Body of pancreas (tissue), 4 donors: ENCODE data around the gene KIF6. TPM values are rescaled to one million over a fixed set of nuclear protein-coding genes. Genes with fewer than 3 reads are reported as not detected.

Experiments used
- ATAC-seq: fragments of 150-250 bp; one replicate; pipeline ENCODE4 v1.9.1; 2016
- DNase-seq, 4 donors: peaks; one replicate each; pipeline ENCODE4 v3.0.0-alpha.2; 2019
- H3K27ac ChIP-seq, 4 donors: fragments of 200-600 bp; sonication (generic); 1 replicate in 3 of 4; 2 replicates in 1 of 4; pipeline versions ENCODE4 v1.5.1 to v1.6.1; 2016 to 2019; ENCODE audit warnings: mild to moderate bottlenecking in 1 of 4, mixed read lengths in 1 of 4, moderate library complexity in 1 of 4
- H3K27me3 ChIP-seq, 2 donors: fragments of 200-600 bp; sonication (generic); one replicate each; pipeline ENCODE4 v1.6.0; 2016; ENCODE audit warnings: mild to moderate bottlenecking in 1 of 2
- H3K36me3 ChIP-seq, 2 donors: fragments of 200-600 bp; sonication (generic); replicated peaks in 1 of 2; 2 replicates each; pipeline ENCODE4 v1.5.1; 2016; ENCODE audit warnings: low read depth in 2 of 2; ENCODE audit not compliant: insufficient read depth in 1 of 2
- H3K4me1 ChIP-seq: fragments of 200-600 bp; sonication (generic); one replicate; pipeline ENCODE4 v1.6.0; 2016
- H3K4me3 ChIP-seq, 2 donors: fragments of 200-600 bp; sonication (generic); 1 replicate in 1 of 2; 2 replicates in 1 of 2; pipeline ENCODE4 v1.5.1; 2016 to 2019
- H3K9me3 ChIP-seq, 3 donors: fragments of 200-600 bp; sonication (generic); 1 replicate in 2 of 3; 2 replicates in 1 of 3; pipeline ENCODE4 v1.5.1; 2016
- POLR2A ChIP-seq, 3 donors: fragments of 450-650 bp; IDR thresholded peaks; one replicate each; pipeline ENCODE4 v1.6.1; 2016; ENCODE audit warnings: antibody characterized with exemption in 3 of 3, mild to moderate bottlenecking in 2 of 3
- WGBS, 2 donors: methylation state at CpG; one replicate each; pipeline ENCODE4 v1.1.5; 2017; 5-methylcytosine and 5-hydroxymethylcytosine counted together
- intact Hi-C: fragments of 100-400 bp; cut with DNase I; formaldehyde crosslinking; loops from one replicate; pipeline ENCODE4 v1.15.1; 2023
- total RNA-seq, 2 donors: library from RNA; depleted of rRNA; stranded (reverse); fragments of >200 nt; gene quantifications; one replicate each; pipeline ENCODE4 v1.1.0, GENCODE V29; 2016
- TF ChIP-seq, protein P1 (sequence below), 7 experiments: fragments of 450-650 bp in 4 of 7; fragments of 200-600 bp in 3 of 7; sonication (generic) in 3 of 7; IDR thresholded peaks; one replicate each; pipeline ENCODE4 v1.5.1; 2016 to 2019; ENCODE audit warnings: antibody characterized with exemption in 7 of 7

Gene KIF6
- total RNA-seq, 2 donors from 2014 or later = not detected

DNA sequence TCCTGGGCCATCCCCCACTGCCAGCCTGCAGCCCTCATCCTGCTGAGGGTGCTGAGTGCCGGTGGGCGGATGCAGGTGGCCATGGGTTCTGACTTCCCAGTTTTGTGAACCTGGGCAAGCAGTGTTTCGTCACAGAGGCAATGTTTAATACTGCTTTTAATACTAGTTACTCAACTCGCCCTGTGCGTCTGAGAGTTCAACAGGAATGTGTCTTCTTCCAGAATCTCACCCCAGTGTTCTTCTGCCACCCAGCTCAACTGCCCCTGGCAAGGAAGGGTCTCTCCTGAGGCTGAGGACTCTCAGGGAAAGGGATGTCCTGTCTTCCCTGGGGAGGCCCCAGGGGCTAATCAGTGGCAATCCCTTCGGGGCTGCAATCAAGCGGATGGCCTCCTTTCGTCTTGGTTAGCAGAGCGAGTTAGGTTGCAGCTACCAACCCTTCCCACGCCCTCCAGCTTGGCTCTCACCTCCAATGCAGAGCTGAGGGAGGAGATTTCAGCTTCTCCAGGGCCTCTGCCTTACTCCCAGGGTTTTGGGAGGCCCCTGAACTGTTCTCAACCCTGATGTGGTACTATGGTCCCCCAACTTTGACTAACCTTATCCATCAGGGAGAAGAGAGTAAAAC lies 404.7 kb downstream of the KIF6 start:
- TF ChIP-seq, protein P1, sequence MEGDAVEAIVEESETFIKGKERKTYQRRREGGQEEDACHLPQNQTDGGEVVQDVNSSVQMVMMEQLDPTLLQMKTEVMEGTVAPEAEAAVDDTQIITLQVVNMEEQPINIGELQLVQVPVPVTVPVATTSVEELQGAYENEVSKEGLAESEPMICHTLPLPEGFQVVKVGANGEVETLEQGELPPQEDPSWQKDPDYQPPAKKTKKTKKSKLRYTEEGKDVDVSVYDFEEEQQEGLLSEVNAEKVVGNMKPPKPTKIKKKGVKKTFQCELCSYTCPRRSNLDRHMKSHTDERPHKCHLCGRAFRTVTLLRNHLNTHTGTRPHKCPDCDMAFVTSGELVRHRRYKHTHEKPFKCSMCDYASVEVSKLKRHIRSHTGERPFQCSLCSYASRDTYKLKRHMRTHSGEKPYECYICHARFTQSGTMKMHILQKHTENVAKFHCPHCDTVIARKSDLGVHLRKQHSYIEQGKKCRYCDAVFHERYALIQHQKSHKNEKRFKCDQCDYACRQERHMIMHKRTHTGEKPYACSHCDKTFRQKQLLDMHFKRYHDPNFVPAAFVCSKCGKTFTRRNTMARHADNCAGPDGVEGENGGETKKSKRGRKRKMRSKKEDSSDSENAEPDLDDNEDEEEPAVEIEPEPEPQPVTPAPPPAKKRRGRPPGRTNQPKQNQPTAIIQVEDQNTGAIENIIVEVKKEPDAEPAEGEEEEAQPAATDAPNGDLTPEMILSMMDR (IDR thresholded peaks at IDR 0.05) = no peak
- TF ChIP-seq POLR2A (IDR thresholded peaks at IDR 0.05) = no peak
- peak; percentile 40 for ATAC-seq
- no peaks in the 10 kb centered on the region for H3K36me3 ChIP-seq

DNA sequence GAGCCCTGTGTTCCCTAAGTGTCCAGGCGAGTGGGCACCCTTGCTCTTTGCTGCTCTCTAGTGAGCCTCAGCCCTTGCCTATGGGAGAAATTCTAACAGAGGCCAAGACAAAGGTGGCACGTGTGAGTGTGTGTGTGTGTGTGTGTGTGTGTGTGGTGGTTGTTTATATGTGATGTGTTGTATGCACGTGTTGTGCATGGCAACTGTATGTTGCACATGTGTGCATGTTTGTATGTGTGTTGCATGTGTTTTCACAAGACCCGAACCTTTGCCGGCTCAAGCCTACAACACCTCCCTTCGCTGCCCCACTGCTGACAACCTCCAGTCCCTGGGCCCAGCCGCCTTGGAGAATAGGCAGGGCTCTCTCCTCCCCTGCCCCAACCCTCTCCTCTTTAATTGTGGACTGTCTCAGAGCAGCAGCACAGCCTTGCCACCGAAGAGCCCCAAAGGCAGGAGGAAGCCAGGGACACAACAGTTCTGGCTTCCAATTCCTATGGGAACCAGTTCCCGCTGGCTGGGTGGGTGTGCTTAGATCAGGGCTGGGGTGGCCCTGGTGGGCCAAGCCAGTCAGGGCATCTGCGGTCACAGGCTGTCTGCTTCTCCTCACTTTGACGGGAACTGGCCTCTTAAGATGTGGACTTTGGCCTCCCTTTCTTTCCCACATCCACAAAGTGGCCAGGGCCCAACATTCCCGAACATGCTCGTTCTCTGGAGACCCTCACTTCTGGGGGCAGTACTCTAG lies 405.4 kb downstream of the KIF6 start:
- intact Hi-C loops = loop anchor here (10.0 kb wide), 1 partner anchor 445 kb away; no protein-coding TSS in a partner anchor
- Histone ChIP-seq H3K9me3 (no peaks in the 10 kb centered on the region), H3K36me3 (no peaks in the 10 kb centered on the region), H3K27me3 (no peaks in the 10 kb centered on the region), H3K4me1 (peaks cover 5% of the 10 kb centered on the region), H3K4me3 (no peak overlapping the region), H3K27ac (peak overlapping the region in 1 of 4 donors; percentile 44)
- ATAC-seq = peak; percentile 36
- TF ChIP-seq, protein P1 (IDR thresholded peaks at IDR 0.05) = no peak
- TF ChIP-seq POLR2A (IDR thresholded peaks at IDR 0.05) = no peak
- DNase-seq = no peak
- WGBS, 2 donors = 55 to 62% methylated on average over 9 to 13 of the region's 13 CpGs

More for the DNA sequence above, 404.7 kb downstream of the KIF6 start:
- no peak for DNase-seq
- intact Hi-C loops = no loop called here
- no peaks in the 10 kb centered on the region for H3K9me3 ChIP-seq
- 55 to 93% methylated on average over 3 to 10 of the region's 10 CpGs for WGBS, 2 donors
- peak overlapping the region in 1 of 4 donors; percentile 44 for H3K27ac ChIP-seq
- H3K4me1 ChIP-seq = peaks cover 5% of the 10 kb centered on the region
- no peaks in the 10 kb centered on the region for H3K27me3 ChIP-seq
- no peak overlapping the region for H3K4me3 ChIP-seq

DNA sequence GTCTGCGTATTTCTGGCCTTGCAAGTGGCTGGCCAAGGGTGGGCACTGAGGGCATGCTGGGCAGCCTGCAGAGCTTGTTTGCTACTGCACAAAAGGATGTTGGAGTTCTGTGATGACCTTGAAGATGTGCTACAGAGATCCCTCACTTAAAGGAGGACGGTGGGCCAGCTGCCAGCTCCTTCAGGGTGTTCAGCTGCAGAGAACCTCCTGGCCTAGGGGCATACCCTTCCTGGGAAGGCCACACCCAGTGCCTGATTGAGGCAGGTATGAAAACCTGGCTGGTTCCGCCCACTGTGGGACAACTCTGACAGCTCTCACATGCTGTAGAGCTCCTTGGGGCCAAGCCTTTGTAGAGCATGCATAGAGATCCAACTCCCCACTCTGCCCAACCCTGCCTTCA lies 408.0 kb downstream of the KIF6 start:
- H3K4me1 ChIP-seq = peaks cover 23% of the 10 kb centered on the region
- no peak for TF ChIP-seq POLR2A (IDR thresholded peaks at IDR 0.05)
- TF ChIP-seq, protein P1 (IDR thresholded peaks at IDR 0.05) = no peak
- no peaks in the 10 kb centered on the region for H3K36me3 ChIP-seq
- DNase-seq (no peak), ATAC-seq (no peak)
- H3K4me3 ChIP-seq = no peak overlapping the region
- WGBS, 2 donors = 79 to 94% methylated on average over 2 to 3 of the region's 3 CpGs
- no peak overlapping the region for H3K27ac ChIP-seq
- H3K9me3 ChIP-seq = no peaks in the 10 kb centered on the region
- peaks cover 0 to 4% of the 10 kb centered on the region in 2 donors for H3K27me3 ChIP-seq
- intact Hi-C loops = loop anchor here (10.0 kb wide), 1 partner anchor 442 kb away; no protein-coding TSS in a partner anchor

DNA sequence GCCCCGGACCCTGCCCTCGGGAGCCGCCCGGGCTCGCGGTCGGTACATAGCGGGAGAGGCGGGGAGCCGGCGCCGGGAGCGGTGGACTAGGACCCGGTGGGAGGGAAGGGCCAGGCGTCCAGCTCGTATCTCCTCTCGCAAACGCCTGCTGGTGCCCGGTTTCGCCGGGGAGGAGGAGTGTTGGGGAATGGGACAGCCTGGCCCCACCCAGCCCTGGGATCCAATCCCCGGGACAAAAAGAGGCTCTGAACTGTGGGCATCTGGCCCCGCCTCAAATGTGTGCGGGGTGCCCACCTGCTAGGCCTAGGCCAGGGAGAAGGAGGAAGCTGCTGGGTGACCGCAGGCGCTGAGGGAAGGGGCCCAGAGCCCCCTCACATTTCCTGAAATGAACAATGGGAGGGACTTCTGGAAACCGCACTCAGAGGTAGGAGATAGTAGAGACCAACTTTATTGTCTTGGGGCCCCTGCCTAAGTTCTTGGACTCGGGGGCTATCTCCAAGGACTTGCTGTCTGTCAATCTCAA lies 410.9 kb downstream of the KIF6 start, which contains the start of gene KCNK17:
TSS of gene KCNK17 (minus strand) at position 147 of the 523 bp plus-strand sequence. CDS start at position 48, 99 bp downstream.
- 35 to 50% methylated on average over 11 to 27 of the region's 28 CpGs for WGBS, 2 donors
- no peak for DNase-seq
- Histone ChIP-seq H3K4me3 (no peak within 1 kb of the TSS), H3K9me3 (no peaks in the 10 kb centered on the region), H3K36me3 (no peaks in the 10 kb centered on the region), H3K27ac (no peak within 1 kb of the TSS), H3K4me1 (peaks cover 18% of the 10 kb centered on the region), H3K27me3 (peaks cover 0 to 4% of the 10 kb centered on the region in 2 donors)
- intact Hi-C loops = loop anchor here (10.0 kb wide), 1 partner anchor 440 kb away; no protein-coding TSS in a partner anchor
- no peak for ATAC-seq
- TF ChIP-seq POLR2A (IDR thresholded peaks at IDR 0.05) = no peak
- TF ChIP-seq, protein P1 (IDR thresholded peaks at IDR 0.05) = no peak
